Common myeloid progenitor, CD34-positive (primary cell): ENCODE results near the gene IMP4. TPM values are rescaled to one million over a fixed set of nuclear protein-coding genes. Genes with fewer than 3 reads are reported as not detected.

Source experiments
- CTCF ChIA-PET: fragments of 350-600 bp; sonication (Branson Sonifier 250); formaldehyde crosslinking; loops from one replicate; lab custom pipeline; 2021; ENCODE audit warnings: antibody characterized with exemption; lab: Charles Lee
- POLR2A ChIA-PET: fragments of 350-600 bp; sonication (Branson Sonifier 250); formaldehyde crosslinking; loops from one replicate; lab custom pipeline; 2021; ENCODE audit warnings: antibody characterized with exemption; lab: Charles Lee
- DNase-seq, 3 donors: peaks; one replicate each; pipeline versions ENCODE4 v3.0.0 to v3.0.0-alpha.2; 2013
- H3K27ac ChIP-seq, 2 experiments: 1 replicate in 1 of 2; 2 replicates in 1 of 2; pipeline ENCODE4 v1.7.0; 2013; ENCODE audit warnings: inconsistent platforms in 2 of 2, low read length in 2 of 2, mild to moderate bottlenecking in 2 of 2, low read depth in 1 of 2, moderate library complexity in 1 of 2; ENCODE audit not compliant: severe bottlenecking in 2 of 2, insufficient read depth in 1 of 2, poor library complexity in 1 of 2
- H3K27me3 ChIP-seq, 5 experiments: replicated peaks in 2 of 5; 1 replicate in 3 of 5; 2 replicates in 2 of 5; pipeline versions ENCODE4 v1.6.1 to v1.7.0; 2013; ENCODE audit warnings: low read length in 4 of 5, mild to moderate bottlenecking in 2 of 5, moderate library complexity in 2 of 5, inconsistent platforms in 1 of 5; ENCODE audit not compliant: insufficient read depth in 5 of 5, control insufficient read depth in 4 of 5
- H3K36me3 ChIP-seq, 4 experiments: 1 replicate in 2 of 4; 2 replicates in 2 of 4; pipeline versions ENCODE4 v1.6.1 to v1.7.0; 2013; ENCODE audit warnings: low read length in 3 of 4, control low read depth in 1 of 4, mild to moderate bottlenecking in 1 of 4; ENCODE audit not compliant: control insufficient read depth in 4 of 4, insufficient read depth in 4 of 4
- H3K4me1 ChIP-seq, 4 experiments: 1 replicate in 3 of 4; 2 replicates in 1 of 4; pipeline versions ENCODE4 v1.6.1 to v1.7.1; 2013; ENCODE audit warnings: low read length in 3 of 4, mild to moderate bottlenecking in 3 of 4, control low read depth in 1 of 4, inconsistent platforms in 1 of 4, moderate library complexity in 1 of 4; ENCODE audit not compliant: control insufficient read depth in 4 of 4, insufficient read depth in 4 of 4; ENCODE audit errors: control extremely low read depth in 1 of 4
- H3K4me3 ChIP-seq, 7 experiments: 1 replicate in 4 of 7; 2 replicates in 3 of 7; pipeline versions ENCODE4 v1.5.1 to v1.7.0; 2013; ENCODE audit warnings: mild to moderate bottlenecking in 7 of 7, low read length in 6 of 7, moderate library complexity in 6 of 7, inconsistent platforms in 2 of 7, low read depth in 2 of 7, control low read depth in 1 of 7; ENCODE audit not compliant: insufficient read depth in 4 of 7, control insufficient read depth in 1 of 7; ENCODE audit errors: extremely low read depth in 1 of 7
- H3K9me3 ChIP-seq, 5 experiments: 1 replicate in 4 of 5; 2 replicates in 1 of 5; pipeline versions ENCODE4 v1.6.1 to v1.7.1; 2013; ENCODE audit warnings: low read length in 4 of 5, mild to moderate bottlenecking in 2 of 5, inconsistent platforms in 1 of 5, low read depth in 1 of 5, moderate library complexity in 1 of 5; ENCODE audit not compliant: control insufficient read depth in 4 of 5, insufficient read depth in 2 of 5; ENCODE audit errors: control extremely low read depth in 1 of 5
- WGBS: methylation state at CpG from one replicate; pipeline ENCODE4 v1.1.5; 2013; ENCODE audit not compliant: insufficient coverage; 5-methylcytosine and 5-hydroxymethylcytosine counted together
- polyA plus RNA-seq: library from polyadenylated mRNA; unstranded; fragments of 120-200 nt; gene quantifications from one replicate; pipeline ENCODE4 v1.2.1, GENCODE V29; 2013

IMP4 gene
- polyA plus RNA-seq = 47.3 TPM

GRCh38 chr2:130342533-130343275, at the start of gene IMP4:
TSS of gene IMP4 (plus strand) at chr2:130342897. CDS start at chr2:130342933, 36 bp downstream.
- Histone ChIP-seq H3K36me3 (peaks cover 10 to 53% (median 46%) of the 10 kb centered on the region in 4 experiments), H3K27me3 (no peaks in the 10 kb centered on the region), H3K4me1 (peaks cover 2 to 18% (median 12%) of the 10 kb centered on the region in 4 experiments), H3K27ac (peak within 1 kb of the TSS; percentile 72 to 90), H3K4me3 (peak within 1 kb of the TSS; percentile 83 to 97 (median 93)), H3K9me3 (no peaks in the 10 kb centered on the region)
- CTCF ChIA-PET = interaction anchor here (0.8 to 2.6 kb wide), 8 partner anchors 9 to 48 kb away, joined by 3 to 11 read pairs (median 4); no protein-coding TSS in a partner anchor
- 0% methylated on average over 50 of the region's 60 CpGs for WGBS
- POLR2A ChIA-PET = interaction anchor here (0.7 to 1.4 kb wide), 3 partner anchors 10 to 192 kb away, joined by 3 to 6 read pairs (median 4); partner anchors contain the start of genes MZT2B and SMPD4
- peak; percentile 100 for DNase-seq

GRCh38 chr2:130300258-130300969, 42.3 kb upstream of the IMP4 start:
- WGBS = 75% methylated on average over 18 of the region's 22 CpGs
- Histone ChIP-seq H3K4me1 (no peaks in the 10 kb centered on the region), H3K27ac (no peak overlapping the region), H3K27me3 (peaks cover 0 to 40% (median 9%) of the 10 kb centered on the region in 5 experiments), H3K9me3 (peaks cover 0 to 2% (median 0%) of the 10 kb centered on the region in 5 experiments), H3K36me3 (no peaks in the 10 kb centered on the region), H3K4me3 (no peak overlapping the region)
- ChIA-PET POLR2A (no interaction called here), CTCF (no interaction called here)
- no peak for DNase-seq

- 95% methylated on average over 13 of the region's 13 CpGs for WGBS
- H3K27me3 ChIP-seq = peaks cover 0 to 39% (median 8%) of the 10 kb centered on the region in 5 experiments
- CTCF ChIA-PET = no interaction called here
- POLR2A ChIA-PET = no interaction called here
- H3K36me3 ChIP-seq = no peaks in the 10 kb centered on the region
- no peak overlapping the region for H3K27ac ChIP-seq
- no peak overlapping the region for H3K4me3 ChIP-seq
- no peak for DNase-seq
- peaks cover 0 to 2% (median 0%) of the 10 kb centered on the region in 5 experiments for H3K9me3 ChIP-seq
- no peaks in the 10 kb centered on the region for H3K4me1 ChIP-seq
These were observed 41.7 kb upstream of the IMP4 start for GRCh38 chr2:130300970-130301348.

GRCh38 chr2:130302164-130302886, 40.4 kb upstream of the IMP4 start:
- Histone ChIP-seq H3K36me3 (no peaks in the 10 kb centered on the region), H3K27me3 (peaks cover 0 to 40% (median 5%) of the 10 kb centered on the region in 5 experiments), H3K9me3 (no peaks in the 10 kb centered on the region), H3K4me1 (no peaks in the 10 kb centered on the region), H3K27ac (no peak overlapping the region), H3K4me3 (no peak overlapping the region)
- WGBS = 87% methylated on average over 10 of the region's 12 CpGs
- DNase-seq = no peak
- POLR2A ChIA-PET = no interaction called here
- CTCF ChIA-PET = no interaction called here

GRCh38 chr2:130303169-130303568, 39.5 kb upstream of the IMP4 start:
- H3K9me3 ChIP-seq = no peaks in the 10 kb centered on the region
- no peak overlapping the region for H3K27ac ChIP-seq
- H3K27me3 ChIP-seq = peaks cover 0 to 45% (median 2%) of the 10 kb centered on the region in 5 experiments
- ChIA-PET POLR2A (interaction anchor here (0.7 kb wide), 1 partner anchor 158 kb away, joined by 7 read pairs; no protein-coding TSS in a partner anchor), CTCF (no interaction called here)
- H3K4me3 ChIP-seq = no peak overlapping the region
- no peak for DNase-seq
- H3K36me3 ChIP-seq = no peaks in the 10 kb centered on the region
- H3K4me1 ChIP-seq = no peaks in the 10 kb centered on the region

GRCh38 chr2:130304726-130305125, 38.0 kb upstream of the IMP4 start:
- ChIA-PET POLR2A (no interaction called here), CTCF (interaction anchor here (1.0 kb wide), 1 partner anchor 11 kb away, joined by 3 read pairs; no protein-coding TSS in a partner anchor)
- Histone ChIP-seq H3K9me3 (no peaks in the 10 kb centered on the region), H3K4me3 (no peak overlapping the region), H3K36me3 (no peaks in the 10 kb centered on the region), H3K27me3 (peaks cover 0 to 45% (median 2%) of the 10 kb centered on the region in 5 experiments), H3K27ac (no peak overlapping the region), H3K4me1 (no peaks in the 10 kb centered on the region)
- DNase-seq = no peak
- 83% methylated on average over 1 of the region's 3 CpGs for WGBS
